Measurements from ENCODE around the gene HMX1.

The HMX1 gene

DNA sequence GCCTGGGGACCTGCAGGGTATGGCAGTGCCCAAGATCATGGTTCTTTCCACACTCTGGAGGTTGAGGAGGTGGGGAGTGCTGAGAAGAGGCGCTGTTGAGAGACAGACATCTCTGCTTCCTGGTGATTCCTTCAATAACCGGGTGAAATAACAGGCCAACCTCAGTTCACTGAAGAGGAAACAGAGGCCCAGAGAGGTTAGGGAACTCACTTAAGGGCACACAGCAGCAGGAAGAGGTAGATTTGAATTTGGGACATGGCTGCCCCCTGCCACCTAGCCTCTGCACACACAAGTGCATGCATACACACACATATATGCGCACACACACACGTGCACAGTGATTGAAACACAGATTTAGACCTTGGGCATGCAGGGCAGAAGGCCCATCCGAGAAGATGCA lies 24.9 kb upstream of the HMX1 start:
- Histone ChIP-seq H3K27me3 (replicated peaks) (peaks cover 30% of the 10 kb centered on the region), H3K27ac (no peak overlapping the region), H3K4me3 (ENCODE audit: low read depth, low read length) (no peak overlapping the region), H3K36me3 (replicated peaks) (no peaks in the 10 kb centered on the region)
- no peak for DNase-seq
- TF ChIP-seq, protein P1, sequence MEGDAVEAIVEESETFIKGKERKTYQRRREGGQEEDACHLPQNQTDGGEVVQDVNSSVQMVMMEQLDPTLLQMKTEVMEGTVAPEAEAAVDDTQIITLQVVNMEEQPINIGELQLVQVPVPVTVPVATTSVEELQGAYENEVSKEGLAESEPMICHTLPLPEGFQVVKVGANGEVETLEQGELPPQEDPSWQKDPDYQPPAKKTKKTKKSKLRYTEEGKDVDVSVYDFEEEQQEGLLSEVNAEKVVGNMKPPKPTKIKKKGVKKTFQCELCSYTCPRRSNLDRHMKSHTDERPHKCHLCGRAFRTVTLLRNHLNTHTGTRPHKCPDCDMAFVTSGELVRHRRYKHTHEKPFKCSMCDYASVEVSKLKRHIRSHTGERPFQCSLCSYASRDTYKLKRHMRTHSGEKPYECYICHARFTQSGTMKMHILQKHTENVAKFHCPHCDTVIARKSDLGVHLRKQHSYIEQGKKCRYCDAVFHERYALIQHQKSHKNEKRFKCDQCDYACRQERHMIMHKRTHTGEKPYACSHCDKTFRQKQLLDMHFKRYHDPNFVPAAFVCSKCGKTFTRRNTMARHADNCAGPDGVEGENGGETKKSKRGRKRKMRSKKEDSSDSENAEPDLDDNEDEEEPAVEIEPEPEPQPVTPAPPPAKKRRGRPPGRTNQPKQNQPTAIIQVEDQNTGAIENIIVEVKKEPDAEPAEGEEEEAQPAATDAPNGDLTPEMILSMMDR (IDR thresholded peaks at IDR 0.05; ENCODE audit: low read depth, low read length, missing control alignments): no peak
- in situ Hi-C loops (cut with HindIII; ENCODE audit: low pct_ligation_motif_present, low sequenced_read_pairs): no loop called here

DNA sequence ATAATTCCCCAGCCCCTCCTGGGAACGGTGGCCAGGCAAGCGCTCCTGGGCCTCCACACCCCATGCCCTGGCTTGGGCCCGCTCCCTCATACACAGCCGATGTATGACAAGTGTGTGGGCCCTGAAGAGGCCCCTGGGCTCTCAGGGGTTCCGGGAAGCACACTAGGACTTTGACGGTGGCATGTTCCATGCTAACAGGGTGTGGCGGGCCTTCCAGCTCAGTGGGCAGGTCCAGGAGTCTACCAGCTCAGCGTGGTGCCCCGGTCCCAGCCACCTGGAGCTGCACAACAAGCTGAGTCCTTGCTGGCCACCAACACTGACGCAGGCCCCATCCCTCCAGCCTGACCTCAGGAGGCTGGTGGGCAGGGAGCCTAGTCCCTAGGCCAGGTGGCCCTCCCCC lies 24.4 kb upstream of the HMX1 start:
- Histone ChIP-seq H3K27me3 (replicated peaks) (peaks cover 34% of the 10 kb centered on the region), H3K4me3 (ENCODE audit: low read depth, low read length) (no peak overlapping the region), H3K36me3 (replicated peaks) (no peaks in the 10 kb centered on the region), H3K27ac (no peak overlapping the region)
- TF ChIP-seq, protein P1 (IDR thresholded peaks at IDR 0.05; ENCODE audit: low read depth, low read length, missing control alignments): no peak
- no peak for DNase-seq
- in situ Hi-C loops (cut with HindIII; ENCODE audit: low pct_ligation_motif_present, low sequenced_read_pairs): no loop called here

DNA sequence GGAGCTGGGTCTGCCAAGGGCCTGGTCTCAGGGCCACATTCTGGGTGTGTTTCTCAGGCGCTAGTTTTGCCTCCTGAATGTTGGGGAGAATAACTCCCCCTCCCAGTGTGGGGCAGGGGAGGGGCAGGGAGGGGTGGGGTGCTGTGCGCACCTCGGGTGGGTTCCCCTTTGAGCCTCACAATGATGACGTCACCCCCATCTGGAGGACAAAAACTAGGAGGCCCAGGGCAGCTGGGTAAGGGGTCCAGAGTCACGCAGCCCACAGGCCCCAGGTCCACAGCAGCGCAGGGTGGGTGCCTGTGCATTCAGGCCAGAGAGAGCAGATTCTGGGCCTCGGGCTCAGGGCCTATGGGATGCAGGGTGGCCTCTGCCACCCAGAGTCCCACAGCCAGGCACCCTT lies 23.7 kb upstream of the HMX1 start:
- TF ChIP-seq, protein P1 (IDR thresholded peaks at IDR 0.05; ENCODE audit: low read depth, low read length, missing control alignments): no peak
- H3K36me3 ChIP-seq (replicated peaks): no peaks in the 10 kb centered on the region
- no peak overlapping the region for H3K27ac ChIP-seq
- in situ Hi-C loops (cut with HindIII; ENCODE audit: low pct_ligation_motif_present, low sequenced_read_pairs): no loop called here
- peaks cover 38% of the 10 kb centered on the region for H3K27me3 ChIP-seq (replicated peaks)
- H3K4me3 ChIP-seq (ENCODE audit: low read depth, low read length): no peak overlapping the region
- DNase-seq: no peak

DNA sequence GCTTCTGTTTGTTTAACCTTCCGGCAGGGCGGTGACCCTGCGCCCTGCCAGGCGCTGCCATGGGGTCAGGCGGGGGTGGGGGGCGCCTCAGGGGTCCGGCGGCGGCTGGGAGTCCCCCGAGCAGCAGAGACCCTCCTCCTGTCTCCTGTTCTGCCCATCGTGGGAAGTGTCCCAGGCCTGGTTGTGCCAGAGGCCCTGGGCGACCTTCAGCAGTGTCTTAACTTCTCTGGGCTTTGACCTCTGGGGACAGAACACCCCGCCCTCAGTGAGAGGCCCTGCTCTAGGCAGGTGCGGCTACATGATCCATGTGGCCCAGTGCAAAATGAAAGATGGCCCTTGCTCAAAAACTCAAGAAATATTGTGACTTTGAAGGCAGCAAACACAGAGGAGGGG lies 22.8 kb upstream of the HMX1 start:
- no peak for DNase-seq
- peaks cover 44% of the 10 kb centered on the region for H3K27me3 ChIP-seq (replicated peaks)

DNA sequence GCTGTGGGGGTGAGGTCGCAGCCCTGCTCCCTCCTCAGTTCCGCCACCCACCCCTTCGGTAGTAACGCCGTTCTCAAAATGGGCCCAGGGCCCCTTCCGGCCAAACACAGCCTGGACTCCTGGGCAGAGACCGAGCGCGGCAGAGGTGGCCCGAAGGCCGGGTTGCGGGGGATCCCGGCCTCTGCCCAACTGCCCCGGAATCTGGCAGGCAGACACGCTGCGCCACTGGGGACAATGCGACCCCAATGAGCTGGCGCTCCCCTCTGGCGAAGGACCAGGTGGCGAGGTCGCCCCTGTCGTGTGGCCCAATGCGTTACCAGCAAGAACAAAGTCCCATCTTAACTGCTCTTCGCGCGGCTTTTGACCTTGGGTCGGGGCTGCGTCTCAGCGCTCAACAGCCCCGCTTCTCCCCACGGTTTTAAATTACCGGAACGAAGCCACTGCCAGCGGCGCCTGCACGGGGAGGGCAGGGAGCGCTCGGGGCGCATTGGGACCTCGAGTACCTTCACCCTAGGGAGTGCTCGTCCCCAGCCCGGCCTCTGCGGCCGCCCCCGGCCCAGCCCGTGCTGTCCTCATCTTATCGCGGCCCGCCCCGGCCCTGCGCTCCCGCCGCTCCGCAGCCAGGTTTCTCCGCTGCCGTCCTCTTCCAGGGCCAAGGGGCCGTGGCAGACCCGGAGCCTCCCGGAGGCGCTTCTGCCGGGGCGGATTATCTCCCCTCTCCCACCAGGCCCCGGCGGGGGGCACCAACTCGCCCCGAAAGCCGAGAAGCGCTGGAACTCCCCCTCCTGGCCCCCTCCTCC lies 22.2 kb upstream of the HMX1 start:
- DNase-seq: no peak
- in situ Hi-C loops (cut with HindIII; ENCODE audit: low pct_ligation_motif_present, low sequenced_read_pairs): no loop called here
- H3K36me3 ChIP-seq (replicated peaks): no peaks in the 10 kb centered on the region
- peaks cover 50% of the 10 kb centered on the region for H3K27me3 ChIP-seq (replicated peaks)
- TF ChIP-seq, protein P1 (IDR thresholded peaks at IDR 0.05; ENCODE audit: low read depth, low read length, missing control alignments): no peak
- no peak overlapping the region for H3K4me3 ChIP-seq (ENCODE audit: low read depth, low read length)
- H3K27ac ChIP-seq: no peak overlapping the region

More for the DNA sequence above, 22.8 kb upstream of the HMX1 start:
- TF ChIP-seq, protein P1 (IDR thresholded peaks at IDR 0.05; ENCODE audit: low read depth, low read length, missing control alignments): no peak
- Histone ChIP-seq H3K36me3 (replicated peaks) (no peaks in the 10 kb centered on the region), H3K27ac (no peak overlapping the region), H3K4me3 (ENCODE audit: low read depth, low read length) (no peak overlapping the region)
- in situ Hi-C loops (cut with HindIII; ENCODE audit: low pct_ligation_motif_present, low sequenced_read_pairs): no loop called here

DNA sequence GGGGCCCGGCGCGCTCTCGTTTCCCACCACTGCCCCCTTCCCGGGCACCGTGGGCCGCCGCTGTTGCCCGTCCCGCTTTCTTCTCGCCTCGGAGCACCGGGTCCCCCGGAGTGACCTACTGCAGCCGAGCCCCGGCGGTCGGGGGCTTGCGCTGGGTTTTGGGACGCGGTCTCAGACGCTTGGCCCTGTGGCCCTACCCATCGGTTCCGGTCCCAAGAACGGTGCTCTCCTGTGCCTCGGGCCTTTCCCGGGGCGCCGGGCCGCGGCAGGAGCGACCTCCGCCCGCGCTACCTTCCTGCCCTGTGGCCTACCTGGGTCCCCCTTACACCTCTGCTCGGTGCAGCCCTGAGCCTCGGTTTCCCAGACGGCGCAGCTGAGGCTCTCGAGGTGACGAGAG lies 21.6 kb upstream of the HMX1 start:
- Histone ChIP-seq H3K36me3 (replicated peaks) (no peaks in the 10 kb centered on the region), H3K4me3 (ENCODE audit: low read depth, low read length) (no peak overlapping the region), H3K27ac (no peak overlapping the region), H3K27me3 (replicated peaks) (peaks cover 55% of the 10 kb centered on the region)
- no peak for DNase-seq
- in situ Hi-C loops (cut with HindIII; ENCODE audit: low pct_ligation_motif_present, low sequenced_read_pairs): no loop called here
- TF ChIP-seq, protein P1 (IDR thresholded peaks at IDR 0.05; ENCODE audit: low read depth, low read length, missing control alignments): no peak

Measured in brain microvascular endothelial cell (primary cell).